ENCODE results near the gene NCOA7. TPM values are rescaled to one million over a fixed set of nuclear protein-coding genes. Genes with fewer than 3 reads are reported as not detected.

NCOA7 gene
- total and polyA plus RNA-seq, 10 of the 15 experiments (the other 5 are each of a cell fraction or from before 2014, with no cell fraction given): 18.9 to 50.3 (median 34.2) TPM

DNA sequence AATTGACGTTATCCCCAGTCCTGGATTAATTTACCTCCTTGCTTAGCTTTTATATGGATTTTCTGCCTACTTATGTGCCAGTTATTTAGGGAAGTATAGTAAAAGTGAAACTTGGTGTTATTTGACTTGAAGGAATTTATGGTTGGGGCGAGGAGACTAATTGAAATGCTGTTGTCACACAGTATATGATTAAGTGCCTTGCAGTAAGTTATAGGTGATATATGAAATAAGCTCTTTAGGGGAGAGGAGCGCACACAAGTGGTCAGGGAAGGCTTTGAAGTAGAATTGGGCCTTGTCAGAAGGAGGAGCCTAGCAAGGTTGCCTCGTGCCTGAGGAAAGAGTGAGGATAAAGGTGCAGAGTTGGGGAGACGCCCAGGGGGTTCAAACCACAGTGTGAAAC, 20.5 kb downstream of the NCOA7 start (continued):
- TF ChIP-seq BHLHE40 (IDR thresholded peaks at IDR 0.05; ENCODE audit: borderline replicate concordance in 1 of 2, low read depth in 2 of 2, low read length in 1 of 2) (peak; percentile 37 to 58; a peak in 2 of 4 replicates), PKNOX1 (IDR thresholded peaks at IDR 0.05) (peak; percentile 77), HDAC6 (IDR thresholded peaks at IDR 0.05; ENCODE audit: unreplicated experiment) (no peak), TCF7 (IDR thresholded peaks at IDR 0.05; ENCODE audit: borderline replicate concordance) (no peak), MTA2 (IDR thresholded peaks at IDR 0.05; ENCODE audit: low read depth) (peak; percentile 90), CEBPB (IDR thresholded peaks at IDR 0.05; ENCODE audit: borderline replicate concordance in 1 of 2, low read depth in 2 of 2, low read length in 2 of 2) (no peak), EP300 (IDR thresholded peaks at IDR 0.05; ENCODE audit: borderline replicate concordance in 1 of 2, control insufficient read depth in 1 of 2, low read depth in 2 of 2, low read length in 2 of 2) (0 out of 4 replicates have a peak, but pooled peaks of 1 of the 2 experiments have one; percentile 16), DPF2 (IDR thresholded peaks at IDR 0.05) (peak; percentile 71; the same call in 1 of the 2 replicates), LARP7 (IDR thresholded peaks at IDR 0.05) (0 out of 2 replicates have a peak, but pooled peaks have one; percentile 30), ZNF622 (IDR thresholded peaks at IDR 0.05) (no peak), IKZF1 (conservative IDR thresholded peaks at IDR 0.05) (peak; percentile 72), RUNX3 (IDR thresholded peaks at IDR 0.05; ENCODE audit: low read length) (peak; percentile 28), IKZF2 (IDR thresholded peaks at IDR 0.05) (peak; percentile 83 to 84)
- TF ChIP-seq, protein P1, sequence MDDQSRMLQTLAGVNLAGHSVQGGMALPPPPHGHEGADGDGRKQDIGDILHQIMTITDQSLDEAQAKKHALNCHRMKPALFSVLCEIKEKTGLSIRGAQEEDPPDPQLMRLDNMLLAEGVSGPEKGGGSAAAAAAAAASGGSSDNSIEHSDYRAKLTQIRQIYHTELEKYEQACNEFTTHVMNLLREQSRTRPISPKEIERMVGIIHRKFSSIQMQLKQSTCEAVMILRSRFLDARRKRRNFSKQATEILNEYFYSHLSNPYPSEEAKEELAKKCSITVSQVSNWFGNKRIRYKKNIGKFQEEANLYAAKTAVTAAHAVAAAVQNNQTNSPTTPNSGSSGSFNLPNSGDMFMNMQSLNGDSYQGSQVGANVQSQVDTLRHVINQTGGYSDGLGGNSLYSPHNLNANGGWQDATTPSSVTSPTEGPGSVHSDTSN (IDR thresholded peaks at IDR 0.05; ENCODE audit: insufficient replicate concordance, low read depth, low read length): peak; percentile 37
- TF ChIP-seq, protein P2, sequence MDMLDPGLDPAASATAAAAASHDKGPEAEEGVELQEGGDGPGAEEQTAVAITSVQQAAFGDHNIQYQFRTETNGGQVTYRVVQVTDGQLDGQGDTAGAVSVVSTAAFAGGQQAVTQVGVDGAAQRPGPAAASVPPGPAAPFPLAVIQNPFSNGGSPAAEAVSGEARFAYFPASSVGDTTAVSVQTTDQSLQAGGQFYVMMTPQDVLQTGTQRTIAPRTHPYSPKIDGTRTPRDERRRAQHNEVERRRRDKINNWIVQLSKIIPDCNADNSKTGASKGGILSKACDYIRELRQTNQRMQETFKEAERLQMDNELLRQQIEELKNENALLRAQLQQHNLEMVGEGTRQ (IDR thresholded peaks at IDR 0.05; ENCODE audit: borderline replicate concordance, low read depth, low read length): no peak

Data from GM12878 (cell line).